GM21447 (cell line): ENCODE measurements around the gene IRAK2.
"Not testable (repeated sequence)": the region's sequence is repeated elsewhere in the genome, so short reads cannot be mapped to it uniquely, and the experiment has no call there.

ENCODE experiments used
- ATAC-seq: cut with Tn5 transposase; IDR thresholded peaks from one replicate; pipeline ENCODE4 v1.9.1; 2021; ENCODE audit not compliant: unreplicated experiment

Gene IRAK2

DNA sequence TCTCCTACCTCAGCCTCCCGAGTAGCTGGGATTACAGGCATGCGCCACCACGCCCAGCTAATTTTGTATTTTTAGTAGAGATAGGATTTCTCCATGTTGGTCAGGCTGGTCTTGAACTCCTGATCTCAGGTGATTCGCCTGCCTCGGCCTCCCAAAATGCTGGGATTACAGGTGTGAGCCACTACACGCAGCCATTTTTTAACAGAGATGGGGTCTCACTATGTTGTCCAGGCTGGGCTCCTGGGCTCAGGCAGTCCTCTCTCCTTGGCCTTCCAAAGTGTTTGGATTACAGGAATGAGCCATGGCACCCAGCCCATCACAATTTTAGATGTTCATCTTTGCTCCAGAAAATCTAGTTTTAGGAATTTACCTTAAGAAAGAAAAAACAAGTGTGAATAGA, 6.2 kb upstream of the IRAK2 start:
- ATAC-seq = not testable (repeated sequence)

DNA sequence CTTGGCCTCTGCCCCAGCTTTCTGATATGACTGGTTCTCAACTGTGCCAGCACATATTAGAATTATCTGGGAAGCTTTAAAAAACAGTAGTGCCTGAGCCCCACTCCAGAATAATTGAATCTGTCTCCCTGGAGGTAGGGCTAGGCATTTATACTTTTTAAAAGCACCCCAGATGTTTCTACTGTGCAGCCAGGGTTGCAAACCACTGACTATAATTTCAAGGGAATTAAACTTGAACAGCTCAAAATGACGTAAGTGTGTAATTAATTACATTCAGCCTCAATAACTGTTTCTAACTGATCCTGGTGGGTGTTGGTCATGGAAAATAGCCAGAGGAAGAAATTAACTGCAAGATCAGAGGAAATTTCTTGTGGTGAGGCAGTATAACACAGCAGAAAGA, 4.4 kb upstream of the IRAK2 start:
- ATAC-seq = no peak

GRCh38 chr3:10160925-10161324, 3.8 kb upstream of the IRAK2 start:
- ATAC-seq = no peak

DNA sequence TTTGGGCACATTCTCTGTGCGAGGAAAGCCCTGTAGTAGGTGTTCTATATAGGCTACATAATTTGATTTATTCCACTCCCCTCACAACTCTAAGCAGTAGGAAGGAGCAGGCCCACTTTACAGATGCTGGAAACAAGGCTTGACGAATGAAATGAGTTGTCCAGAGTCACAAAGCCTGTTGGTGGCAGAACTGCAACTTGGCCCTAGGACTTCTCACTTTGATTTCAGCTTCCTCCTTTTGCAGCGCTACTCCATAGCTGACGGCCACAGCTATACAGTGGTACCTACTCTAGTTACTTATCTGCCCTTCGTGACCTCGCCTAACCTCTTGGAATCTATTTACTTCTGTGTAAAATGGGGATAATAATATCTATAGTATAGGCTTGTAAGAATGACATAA, 2.5 kb upstream of the IRAK2 start:
- no peak for ATAC-seq

DNA sequence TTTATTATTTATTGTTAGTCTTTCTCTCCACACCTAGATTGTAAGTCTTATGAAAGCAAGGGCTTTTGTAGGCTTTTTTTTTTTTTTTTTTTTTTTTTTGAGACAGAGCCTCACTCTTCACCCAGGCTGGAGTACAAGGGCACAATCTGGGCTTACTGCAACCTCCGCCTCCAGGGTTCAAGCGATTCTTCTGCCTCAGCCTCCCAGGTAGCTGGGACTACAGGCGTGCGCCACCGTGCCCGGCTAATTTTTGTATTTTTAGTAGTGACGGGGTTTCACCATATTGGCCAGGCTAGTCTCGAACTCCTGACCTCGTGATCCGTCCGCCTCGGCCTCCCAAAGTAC, 546 bp upstream of the IRAK2 start:
- not testable (repeated sequence) for ATAC-seq

- ATAC-seq = no peak
These were observed 1.5 kb downstream of the IRAK2 start for GRCh38 chr3:10166213-10166604.

GRCh38 chr3:10169000-10169496, 4.3 kb downstream of the IRAK2 start:
- no peak for ATAC-seq

DNA sequence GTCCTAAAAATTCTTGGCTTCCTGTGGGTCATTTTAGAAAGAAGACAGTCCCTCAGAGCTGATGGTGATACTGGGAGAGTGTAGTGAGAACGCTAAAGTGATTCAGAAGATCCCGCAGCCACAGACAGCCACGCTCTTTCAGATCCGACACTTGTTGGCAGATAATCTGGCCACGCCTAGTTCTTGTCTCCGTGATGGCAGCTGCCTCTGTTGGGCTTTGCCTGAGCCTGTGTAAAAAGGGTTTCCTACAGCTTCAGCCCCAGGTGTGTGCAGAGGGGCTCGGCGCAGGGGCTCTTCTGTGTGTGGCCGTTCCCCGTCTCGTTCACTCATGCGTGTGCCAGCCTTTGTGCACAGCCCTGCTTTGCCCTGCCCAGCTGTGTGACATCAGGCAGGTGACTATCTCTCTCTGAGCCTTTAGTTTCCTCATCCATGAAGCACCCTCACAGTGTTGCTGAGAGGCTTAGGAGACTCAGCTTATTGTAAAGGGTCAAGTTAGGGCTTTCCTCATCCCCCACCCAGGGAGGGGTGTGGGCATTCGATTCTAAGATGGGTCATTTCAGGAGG, 6.3 kb downstream of the IRAK2 start:
- ATAC-seq = no peak

- no peak for ATAC-seq
These were observed 8.6 kb downstream of the IRAK2 start for GRCh38 chr3:10173095-10173925.

GRCh38 chr3:10173926-10174435, 9.3 kb downstream of the IRAK2 start:
- no peak for ATAC-seq

GRCh38 chr3:10175334-10175733, 10.6 kb downstream of the IRAK2 start:
- ATAC-seq = not testable (repeated sequence)

GRCh38 chr3:10176150-10176549, 11.4 kb downstream of the IRAK2 start:
- ATAC-seq = not testable (repeated sequence)

GRCh38 chr3:10177737-10178136, 13.0 kb downstream of the IRAK2 start:
- no peak for ATAC-seq

- no peak for ATAC-seq
These were observed 14.2 kb downstream of the IRAK2 start for GRCh38 chr3:10178892-10179291.

- ATAC-seq = no peak
These were observed 15.6 kb downstream of the IRAK2 start for GRCh38 chr3:10180289-10180688.

GRCh38 chr3:10180738-10181295, 16.1 kb downstream of the IRAK2 start:
- no peak for ATAC-seq

GRCh38 chr3:10182950-10183349, 18.2 kb downstream of the IRAK2 start:
- no peak for ATAC-seq

DNA sequence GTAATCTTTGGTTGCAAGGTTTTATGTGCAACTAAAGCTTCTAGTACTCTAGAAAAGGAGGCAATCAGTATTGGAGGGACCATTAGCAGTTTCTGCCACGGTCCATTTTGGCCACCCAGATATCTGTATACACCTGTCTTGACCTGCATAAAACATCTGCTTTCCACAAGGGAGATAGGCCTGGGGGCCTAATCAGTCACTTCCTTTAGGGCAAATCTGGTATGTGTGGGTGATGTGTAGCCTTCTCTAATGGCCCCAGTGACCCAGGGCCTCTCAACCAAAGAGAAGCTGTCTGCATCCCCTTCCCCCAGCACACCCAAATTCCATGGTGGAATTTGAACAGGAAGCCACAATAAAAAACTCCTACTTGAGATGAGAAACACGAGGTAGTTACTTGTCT, 19.5 kb downstream of the IRAK2 start:
- ATAC-seq = no peak

- no peak for ATAC-seq
These were observed 21.4 kb downstream of the IRAK2 start for GRCh38 chr3:10185804-10186762.

DNA sequence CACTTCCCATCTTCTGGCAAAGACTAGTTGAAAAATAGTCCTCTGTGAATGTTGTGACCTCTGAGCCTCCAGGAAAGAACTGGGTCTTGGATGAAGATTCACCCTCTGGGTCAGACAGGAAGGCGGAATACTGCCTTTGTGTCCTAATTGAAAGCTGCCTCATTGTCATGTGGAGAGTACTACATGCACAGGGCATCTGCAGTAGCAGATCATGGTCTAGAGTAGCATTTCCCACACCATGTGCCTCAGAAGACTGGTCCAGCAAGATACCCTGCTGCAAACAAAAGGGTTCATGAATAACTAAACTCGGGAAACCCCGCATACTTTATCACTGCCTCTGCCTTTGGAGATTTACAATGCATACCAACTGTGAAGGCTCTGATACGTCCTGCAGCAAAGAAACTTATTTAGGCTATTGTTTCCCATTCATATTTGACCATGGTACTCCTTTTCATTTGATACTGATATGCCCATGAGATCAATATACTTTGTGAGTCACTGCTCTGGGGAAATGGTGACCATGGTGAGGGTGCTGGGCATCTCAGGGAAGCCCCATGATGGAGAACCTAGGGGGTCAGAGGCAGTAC, 22.7 kb downstream of the IRAK2 start:
- ATAC-seq = no peak

- no peak for ATAC-seq
These were observed 23.2 kb downstream of the IRAK2 start for GRCh38 chr3:10187944-10188343.
